ENCODE data around the gene GLRA3.

GRCh38 chr4:174716986-174717770, 111.9 kb downstream of the GLRA3 start:
- TF ChIP-seq CTCF (optimal IDR thresholded peaks at IDR 0.05 in 1 of 3, IDR thresholded peaks at IDR 0.05 in 1 of 3, conservative IDR thresholded peaks at IDR 0.05 in 1 of 3; ENCODE audit: extremely low read depth in 1 of 3, insufficient read depth in 2 of 3, low read length in 3 of 3) (no peak), EZH2 (IDR thresholded peaks at IDR 0.05; ENCODE audit: low read length) (no peak)
